Measurements from ENCODE around the gene BICDL2.

BICDL2 gene

DNA sequence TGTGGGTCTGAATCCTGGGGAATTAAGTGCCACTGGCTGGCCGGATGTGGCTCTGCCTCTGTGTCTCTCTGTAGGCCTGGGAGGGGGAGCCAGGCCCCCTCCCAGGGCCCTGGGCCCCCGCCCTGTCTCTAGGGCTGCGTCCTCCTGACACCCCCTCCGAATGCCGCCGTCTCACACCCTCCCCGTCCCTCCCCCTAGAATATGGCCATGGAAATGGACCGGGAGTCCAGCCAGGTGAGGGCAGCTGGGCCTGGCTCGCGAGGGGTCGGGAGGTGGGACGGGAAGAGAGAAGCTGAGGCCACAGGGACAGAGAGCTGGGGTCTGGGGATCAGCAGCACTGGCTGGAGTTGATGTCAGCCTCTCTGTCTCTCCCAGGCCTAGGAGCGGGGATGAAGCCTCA is 40.4 kb downstream of the BICDL2 start:
- in situ Hi-C loops (cut with MboI; ENCODE audit: low pct_unique_long_range_greater_than_20kb, low sequenced_read_pairs) = no loop called here
- DNase-seq = no peak

DNA sequence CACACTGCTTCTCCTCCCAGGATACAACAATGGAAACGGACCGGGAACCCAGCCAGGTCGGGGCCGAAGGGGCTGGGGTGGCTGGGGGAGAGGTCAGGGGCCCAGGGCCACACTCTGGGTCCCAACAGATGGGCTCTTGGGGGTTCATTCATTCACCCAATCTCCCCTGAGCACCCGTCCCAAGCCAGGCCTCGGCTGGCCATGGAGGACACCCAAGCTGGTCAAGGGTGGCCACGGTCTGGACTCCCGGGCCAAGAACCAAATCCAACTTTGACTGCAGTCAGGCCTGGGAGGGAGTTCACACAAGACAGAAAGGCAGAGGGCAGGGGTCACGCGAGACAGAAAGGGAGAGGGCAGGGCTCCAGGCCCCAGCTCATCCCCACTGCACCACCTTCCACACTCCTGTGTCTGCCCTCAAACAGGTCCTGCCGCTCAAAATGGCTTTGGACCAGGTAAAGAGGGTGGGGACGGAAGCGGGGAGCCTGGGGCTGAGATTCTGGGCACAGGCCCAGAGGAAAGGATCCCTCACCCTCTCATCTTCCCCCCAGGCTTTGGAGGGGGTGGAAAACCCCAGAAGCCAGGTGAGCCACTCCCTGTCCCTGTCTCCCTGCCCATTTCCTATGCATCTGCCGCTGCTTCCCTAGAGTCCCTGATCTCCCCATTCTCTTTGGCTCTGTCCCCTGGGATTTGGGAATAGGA is 44.2 kb downstream of the BICDL2 start:
- in situ Hi-C loops (cut with MboI; ENCODE audit: low pct_unique_long_range_greater_than_20kb, low sequenced_read_pairs) = no loop called here

DNA sequence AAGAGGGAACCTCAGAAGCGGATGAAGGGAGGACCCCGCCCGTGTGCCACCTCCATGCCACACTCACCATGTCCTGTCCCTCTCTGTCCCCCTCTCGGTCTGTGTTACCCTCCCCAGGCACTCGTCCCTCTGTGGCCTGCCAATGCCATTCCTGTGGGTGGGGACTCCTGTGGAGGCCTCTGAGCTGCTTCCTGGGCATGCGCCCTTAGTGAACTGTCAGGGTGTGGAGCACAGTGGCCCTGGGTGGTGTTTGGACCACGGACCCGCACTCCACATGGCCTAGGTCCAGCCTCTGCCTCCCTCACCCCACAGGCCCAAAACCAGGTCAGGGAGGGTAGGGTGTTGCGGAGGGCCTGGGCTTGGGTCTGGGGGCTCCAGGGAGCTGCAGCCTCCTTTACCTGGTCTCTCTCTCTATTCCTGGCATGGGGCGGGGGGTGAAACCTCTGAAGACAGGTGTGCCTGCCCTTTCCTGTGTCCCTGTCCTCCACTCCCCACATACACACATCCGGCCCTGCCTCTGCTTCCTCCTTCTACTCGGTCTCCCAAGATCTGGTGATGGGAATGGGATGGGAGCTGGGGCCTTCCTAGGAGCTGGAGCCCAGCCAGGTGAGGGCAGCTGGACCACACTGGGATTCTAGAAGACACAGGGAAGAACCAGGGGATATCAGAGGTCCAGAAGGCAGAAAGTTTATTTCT is 45.0 kb downstream of the BICDL2 start:
- DNase-seq = no peak
- in situ Hi-C loops (cut with MboI; ENCODE audit: low pct_unique_long_range_greater_than_20kb, low sequenced_read_pairs) = no loop called here

More for the DNA sequence above, 44.2 kb downstream of the BICDL2 start:
- no peak for DNase-seq

DNA sequence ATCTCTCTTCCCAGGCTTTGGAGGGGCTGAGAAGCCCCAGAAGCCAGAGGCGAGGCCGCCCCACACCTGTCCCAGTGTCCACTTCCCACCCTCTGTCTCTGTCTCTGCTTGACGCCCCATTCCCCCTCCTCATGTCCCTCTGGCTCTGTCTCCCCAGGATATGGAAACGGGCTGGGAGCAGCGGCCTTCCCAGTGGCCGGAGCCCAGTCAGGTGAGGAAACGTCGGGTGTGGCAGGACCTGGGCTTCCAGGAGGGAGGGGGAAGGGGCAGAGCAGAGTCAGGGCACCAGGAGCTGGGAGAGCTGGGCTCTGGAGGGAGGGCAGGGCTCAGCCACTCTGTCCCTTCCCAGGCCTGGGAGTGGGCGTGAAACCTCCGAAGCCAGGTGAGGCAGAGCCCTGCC is 45.9 kb downstream of the BICDL2 start:
- no peak for DNase-seq
- in situ Hi-C loops (cut with MboI; ENCODE audit: low pct_unique_long_range_greater_than_20kb, low sequenced_read_pairs) = no loop called here

DNA sequence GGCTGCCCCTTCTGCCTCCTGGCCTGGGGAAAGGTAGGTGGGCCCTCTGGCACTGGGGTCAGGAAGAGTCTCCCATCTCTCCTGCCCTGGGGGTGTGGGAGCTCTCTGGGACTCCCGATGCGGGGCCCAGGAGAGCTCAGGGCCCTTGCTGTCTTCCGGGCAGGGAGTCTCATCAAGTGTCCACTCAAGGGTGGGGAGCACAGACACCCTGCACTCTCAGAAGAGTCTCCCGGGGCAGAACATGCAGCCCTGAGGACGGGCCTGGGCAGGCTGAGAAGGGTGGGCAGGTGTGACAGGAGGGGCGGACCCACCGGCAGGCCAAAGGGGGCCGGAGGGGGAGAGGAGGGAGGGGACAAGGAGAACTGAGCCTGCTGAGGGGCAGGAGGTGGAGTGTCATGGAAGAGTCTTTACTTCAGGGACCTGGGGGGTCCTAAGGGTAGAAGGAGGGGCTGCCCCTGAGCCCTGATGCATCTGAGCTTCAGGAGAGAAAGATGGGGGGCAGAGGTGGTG is 48.1 kb downstream of the BICDL2 start:
- DNase-seq = no peak
- in situ Hi-C loops (cut with MboI; ENCODE audit: low pct_unique_long_range_greater_than_20kb, low sequenced_read_pairs) = no loop called here

DNA sequence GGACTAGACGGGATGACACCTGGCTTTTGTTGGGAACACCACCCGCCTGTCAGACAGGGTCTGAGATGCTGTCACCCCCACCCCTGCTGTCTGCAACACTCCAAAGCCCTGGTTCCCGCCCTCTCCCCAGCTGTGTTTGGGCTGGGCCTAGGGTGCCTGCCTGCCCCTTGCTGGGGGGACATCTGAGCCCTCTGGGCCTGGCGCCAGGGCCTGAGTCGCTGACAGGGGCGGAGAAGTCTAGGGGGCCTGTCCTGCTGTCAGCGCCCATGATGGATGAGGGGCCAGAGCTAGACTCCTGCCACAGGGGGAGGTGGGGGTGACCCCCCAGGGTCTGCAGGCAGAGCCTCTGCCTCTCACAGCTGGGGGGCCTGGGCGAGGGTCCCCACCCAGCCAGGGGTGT is 48.9 kb downstream of the BICDL2 start:
- in situ Hi-C loops (cut with MboI; ENCODE audit: low pct_unique_long_range_greater_than_20kb, low sequenced_read_pairs) = no loop called here
- DNase-seq = no peak

DNA sequence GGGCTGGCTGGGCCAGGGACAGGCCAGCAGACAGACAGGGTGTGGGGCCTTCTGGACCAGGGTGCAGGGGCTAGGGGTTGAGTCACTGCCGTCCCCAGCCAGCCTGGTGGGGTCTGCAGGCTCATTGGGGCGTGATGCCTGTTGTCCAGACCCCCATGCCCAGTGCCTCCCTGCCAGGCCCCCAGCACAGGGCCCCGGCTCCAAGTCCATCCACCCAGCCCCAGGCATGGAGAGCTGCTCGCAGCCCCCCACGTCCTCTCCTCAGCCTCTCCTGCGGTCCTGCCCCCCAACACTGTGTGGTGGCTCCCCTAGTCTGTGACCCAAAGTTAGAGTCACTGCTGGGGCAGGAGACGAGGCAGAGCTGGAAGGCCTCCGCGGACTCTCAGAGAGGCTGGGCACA is 49.5 kb downstream of the BICDL2 start:
- in situ Hi-C loops (cut with MboI; ENCODE audit: low pct_unique_long_range_greater_than_20kb, low sequenced_read_pairs) = no loop called here
- DNase-seq = no peak

DNA sequence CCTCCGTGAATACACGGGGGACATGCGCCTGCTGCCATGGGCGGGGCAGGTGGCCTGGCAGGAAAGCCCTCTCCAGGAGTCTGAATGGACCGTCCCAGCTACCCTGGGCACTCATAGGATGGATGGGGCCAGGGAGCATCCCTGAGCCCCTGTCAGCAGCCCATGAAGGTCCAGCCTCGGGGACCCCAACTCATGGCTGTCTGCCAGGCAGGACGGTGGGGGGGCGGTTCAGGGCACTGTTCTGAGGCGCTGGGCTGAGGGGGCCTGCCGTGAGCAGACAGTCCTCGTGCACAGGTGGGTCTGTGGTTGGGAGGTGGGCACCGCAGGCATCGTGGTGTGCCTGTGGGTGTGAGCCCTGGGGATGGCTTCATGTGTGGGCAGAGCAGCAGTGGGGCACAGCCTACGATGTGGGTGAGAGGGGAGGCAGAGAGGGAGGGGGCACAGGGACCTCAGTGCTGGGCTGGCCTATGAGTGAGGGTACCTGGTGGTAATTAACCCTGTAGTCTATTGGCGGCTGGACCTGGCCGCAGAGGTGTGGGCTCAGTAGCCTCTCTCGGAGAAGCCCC is 50.0 kb downstream of the BICDL2 start:
- no peak for DNase-seq
- in situ Hi-C loops (cut with MboI; ENCODE audit: low pct_unique_long_range_greater_than_20kb, low sequenced_read_pairs) = no loop called here

DNA sequence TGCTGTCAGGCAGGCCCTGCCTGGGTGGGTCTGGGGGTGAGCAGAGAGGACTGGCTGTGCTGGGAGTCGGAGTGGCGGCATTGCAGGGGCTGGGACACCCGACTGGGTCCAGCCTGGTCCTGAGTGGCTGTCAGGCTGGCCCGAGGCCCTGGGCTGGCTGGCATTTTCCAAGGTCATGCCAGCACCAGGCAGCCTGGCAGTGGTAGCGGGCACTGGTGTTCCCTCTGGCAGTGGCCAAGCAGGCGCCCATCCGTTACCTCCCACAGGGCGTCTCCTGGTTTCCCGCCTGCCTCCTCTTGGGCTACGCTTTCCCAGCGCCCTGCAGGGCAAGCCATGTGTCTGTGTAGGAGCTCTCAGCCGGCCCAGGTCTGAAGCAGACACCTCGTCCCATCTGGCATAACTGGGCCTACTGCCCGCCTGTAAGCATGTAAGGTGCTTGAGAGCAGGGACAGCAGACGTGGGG is 50.8 kb downstream of the BICDL2 start:
- in situ Hi-C loops (cut with MboI; ENCODE audit: low pct_unique_long_range_greater_than_20kb, low sequenced_read_pairs) = no loop called here
- no peak for DNase-seq

DNA sequence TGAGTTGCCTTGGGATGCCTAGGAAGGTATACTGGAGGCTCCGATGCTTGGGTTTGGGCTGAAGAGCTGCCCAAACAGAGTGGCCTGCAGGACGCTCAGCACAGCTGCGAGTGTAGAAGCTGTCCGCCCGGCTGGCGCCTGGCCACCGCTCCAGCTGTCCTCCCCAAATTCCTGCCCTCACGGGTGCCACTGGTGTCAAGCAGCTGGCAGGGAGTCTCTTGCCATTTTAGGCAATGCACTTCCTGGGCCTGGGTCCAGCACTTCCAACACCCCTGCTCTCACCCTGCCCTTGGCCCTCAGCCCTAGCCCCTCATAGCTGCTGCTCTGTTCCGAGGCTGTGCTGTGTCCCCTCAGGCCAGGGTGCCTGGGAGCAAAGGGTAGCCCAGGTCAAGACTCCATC is 51.3 kb downstream of the BICDL2 start:
- DNase-seq = no peak
- in situ Hi-C loops (cut with MboI; ENCODE audit: low pct_unique_long_range_greater_than_20kb, low sequenced_read_pairs) = no loop called here

DNA sequence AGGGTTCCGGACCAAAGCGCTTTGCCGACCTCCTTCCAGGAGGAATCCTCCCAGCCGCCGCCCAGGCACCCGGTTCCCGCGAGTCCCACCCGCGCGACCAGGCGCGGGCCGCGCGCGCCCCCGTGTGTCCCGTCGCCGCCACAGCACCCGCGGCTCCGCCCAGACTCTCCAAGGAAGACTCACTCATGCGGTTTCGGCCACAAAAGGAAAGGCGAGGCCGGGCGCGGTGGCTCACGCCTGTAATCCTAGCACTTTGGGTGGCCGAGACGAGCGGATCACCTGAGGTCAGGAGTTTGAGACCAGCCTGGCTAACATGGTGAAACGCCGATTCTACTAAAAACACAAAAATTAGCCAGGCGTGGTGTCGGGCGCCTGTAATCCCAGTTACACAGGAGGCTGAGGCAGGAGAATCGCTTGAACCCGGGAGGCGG is 53.0 kb downstream of the BICDL2 start:
- in situ Hi-C loops (cut with MboI; ENCODE audit: low pct_unique_long_range_greater_than_20kb, low sequenced_read_pairs) = no loop called here

DNA sequence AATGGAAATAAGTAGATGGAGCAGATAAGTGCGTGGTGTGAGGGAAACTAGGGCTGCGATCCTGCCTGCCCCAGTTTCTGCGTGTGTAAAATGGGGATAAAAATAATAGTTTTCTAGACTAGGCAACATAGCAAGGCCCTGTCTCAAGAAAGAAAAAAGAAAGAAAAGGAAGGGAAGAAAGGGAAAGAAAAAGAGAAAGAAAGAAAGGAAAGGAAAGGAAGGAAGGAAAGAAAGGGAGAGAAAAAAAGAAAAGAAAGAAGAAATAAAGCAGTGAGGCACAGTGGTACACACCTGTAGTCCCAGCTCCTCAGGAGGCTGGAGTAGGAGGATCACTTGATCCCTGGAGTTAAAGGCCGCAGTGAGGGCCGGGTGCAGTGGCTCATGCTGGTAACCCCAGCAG is 54.3 kb downstream of the BICDL2 start:
- no peak for DNase-seq
- in situ Hi-C loops (cut with MboI; ENCODE audit: low pct_unique_long_range_greater_than_20kb, low sequenced_read_pairs) = no loop called here

More for the DNA sequence above, 53.0 kb downstream of the BICDL2 start:
- DNase-seq = peak; percentile 93

DNA sequence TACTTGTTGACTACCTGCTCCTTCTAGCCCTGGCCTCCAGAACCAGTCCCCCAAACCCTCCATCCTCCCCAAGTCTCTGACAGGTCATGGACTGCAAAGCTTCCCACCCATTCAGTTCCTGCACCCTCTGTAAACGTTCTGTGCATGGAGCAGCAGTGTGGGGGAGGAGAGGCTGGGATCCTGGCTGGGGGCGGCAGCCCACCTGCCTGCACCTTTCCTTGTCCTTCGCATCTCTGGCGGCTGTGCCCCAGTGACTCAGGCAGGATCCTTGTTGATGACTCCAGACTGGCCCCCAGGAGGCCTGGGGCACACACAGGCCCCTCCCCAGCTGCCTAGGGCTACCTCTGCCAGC is 54.9 kb downstream of the BICDL2 start:
- in situ Hi-C loops (cut with MboI; ENCODE audit: low pct_unique_long_range_greater_than_20kb, low sequenced_read_pairs) = no loop called here
- DNase-seq = no peak

DNA sequence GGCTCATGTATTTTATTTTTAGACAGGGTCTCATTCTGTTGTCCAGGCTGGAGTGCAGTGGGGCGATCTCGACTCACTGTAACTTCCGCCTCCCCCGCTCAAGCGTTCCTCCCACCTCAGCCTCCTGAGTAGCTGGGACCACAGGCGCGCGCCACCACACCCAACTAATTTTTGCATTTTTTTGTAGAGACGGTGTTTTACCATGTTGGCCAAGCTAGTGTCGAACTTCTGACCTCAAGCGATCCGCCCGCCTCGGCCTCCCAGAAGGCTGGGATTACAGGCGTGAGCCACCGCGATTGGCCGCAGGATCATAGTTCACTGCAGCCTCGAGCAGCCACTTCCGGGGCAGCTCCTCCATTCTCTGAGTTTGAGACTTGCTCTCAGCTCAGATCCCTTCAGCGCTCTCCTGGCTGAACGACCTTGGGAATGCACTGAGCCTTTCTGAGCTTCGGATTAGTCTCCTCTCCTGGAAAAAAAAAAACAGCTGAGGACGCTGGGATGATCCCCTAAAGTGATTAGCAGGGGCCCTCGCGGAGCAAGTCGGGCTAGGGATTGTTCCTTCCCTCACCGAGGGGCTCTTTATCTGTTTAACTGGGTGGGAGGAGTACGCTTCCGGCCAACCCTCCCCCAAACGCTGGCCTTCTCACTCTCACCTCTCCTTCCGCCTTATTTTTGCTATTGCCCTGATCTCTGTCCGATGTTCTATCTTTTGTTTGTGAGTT is 55.4 kb downstream of the BICDL2 start:
- in situ Hi-C loops (cut with MboI; ENCODE audit: low pct_unique_long_range_greater_than_20kb, low sequenced_read_pairs) = no loop called here

DNA sequence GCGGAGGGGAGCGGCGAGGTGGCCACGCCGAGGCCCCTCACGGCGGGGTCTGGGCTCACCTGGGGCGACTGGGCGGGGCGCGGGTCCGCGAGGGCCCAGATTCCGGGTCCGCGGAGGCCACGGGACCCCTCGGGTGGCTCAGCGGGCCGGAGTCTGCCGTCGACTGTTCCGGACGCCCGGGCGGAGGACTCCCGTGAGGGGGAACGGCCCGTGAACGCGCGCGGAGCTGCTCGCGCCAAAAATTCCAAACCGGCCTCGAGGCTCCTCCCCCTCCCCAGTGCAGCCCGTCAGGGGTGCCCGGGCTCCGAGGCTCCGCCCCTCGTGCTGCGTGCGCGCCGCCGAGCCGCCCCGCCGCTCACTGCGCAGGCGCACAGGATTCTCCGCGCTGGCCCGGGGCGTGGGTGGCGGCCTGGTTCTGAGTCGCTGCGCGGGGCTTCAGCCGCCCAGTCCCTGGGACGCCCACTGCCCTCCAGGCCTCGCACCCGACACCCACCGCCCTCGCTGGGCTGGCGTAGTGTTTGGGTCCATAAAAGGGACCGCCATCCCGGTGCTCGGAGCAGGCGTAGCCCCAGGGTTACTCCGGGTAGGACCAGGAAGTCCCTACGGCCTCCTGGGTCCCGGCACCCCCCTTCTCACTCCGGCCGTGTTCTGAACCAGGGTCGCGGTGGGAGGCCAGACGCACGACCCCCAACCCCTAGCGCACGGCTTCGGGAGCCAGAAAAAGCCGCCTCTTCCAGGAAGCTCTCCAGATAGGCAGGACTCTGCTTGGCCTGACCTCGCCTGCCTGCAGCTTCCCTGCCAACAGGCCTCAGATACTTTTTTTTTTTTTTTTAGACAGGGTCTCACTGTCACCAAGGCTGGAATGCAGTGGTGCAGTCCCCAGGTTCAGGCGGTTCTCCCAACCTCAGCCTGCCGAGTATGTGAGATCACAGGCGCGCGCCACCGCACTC is 56.2 kb downstream of the BICDL2 start, which contains the start of gene PKMYT1:
Gene PKMYT1 (minus strand): TSS at position 220 of the 950 bp plus-strand sequence. CDS start 789 bp downstream, outside the sequence.
- in situ Hi-C loops (cut with MboI; ENCODE audit: low pct_unique_long_range_greater_than_20kb, low sequenced_read_pairs) = no loop called here
- peak; percentile 92 for DNase-seq

More for the DNA sequence above, 55.4 kb downstream of the BICDL2 start:
- DNase-seq = no peak

DNA sequence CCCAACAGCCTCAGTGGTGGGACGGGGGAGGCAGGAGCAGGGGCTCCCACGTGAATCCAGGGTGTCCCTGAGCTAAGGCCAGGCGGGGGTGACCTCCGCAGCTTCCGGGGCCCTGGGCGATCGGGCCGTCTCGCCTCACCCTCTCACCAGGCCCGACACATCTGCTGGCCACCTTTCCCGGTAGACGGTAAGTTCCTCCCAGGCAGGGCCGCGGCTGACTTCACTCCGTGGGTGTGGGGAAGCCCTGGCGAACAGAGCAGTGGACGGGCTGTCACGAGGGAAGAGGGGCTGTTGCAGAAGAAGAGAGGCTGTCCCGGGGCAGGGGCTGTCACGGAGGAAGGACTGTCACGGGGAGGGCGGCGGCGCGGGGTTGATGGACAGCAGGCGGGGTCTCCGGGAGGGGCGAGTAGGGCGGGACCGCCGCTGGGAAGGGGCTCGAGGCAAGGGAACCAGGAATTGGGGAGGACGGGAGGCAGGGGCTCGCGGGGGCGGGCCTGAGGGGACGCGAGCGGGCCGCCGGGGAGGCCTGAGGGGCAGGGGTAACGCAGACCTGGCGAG is 57.0 kb downstream of the BICDL2 start:
- peak; percentile 33 for DNase-seq

More for the DNA sequence above, 57.0 kb downstream of the BICDL2 start:
- in situ Hi-C loops (cut with MboI; ENCODE audit: low pct_unique_long_range_greater_than_20kb, low sequenced_read_pairs) = no loop called here

Data from KBM-7 (cell line).